C4-2B (cell line): ENCODE data around the gene SNX5.

Source experiments
- CTCF ChIP-seq: fragments of 450-650 bp; conservative IDR thresholded peaks from 2 replicates; pipeline ENCODE4 v1.5.1; 2017; ENCODE audit warnings: mild to moderate bottlenecking
- ZFX ChIP-seq: fragments of 450-650 bp; IDR thresholded peaks from 2 replicates; pipeline ENCODE4 v1.6.1; 2017

- TF ChIP-seq CTCF (peak; percentile 20), ZFX (no peak)
These were observed 10.0 kb downstream of the SNX5 start for GRCh38 chr20:17958373-17959256.
